NCI-H146 treated with DMSO at 0.1 percent for 48 hours (cell line): ENCODE data around the gene POMGNT2.
A peak's percentile ranks its signal among the peaks of the same experiment; 100 is the strongest.

ENCODE experiments used
- DNase-seq: peaks from one replicate; lab custom pipeline; 2025; ENCODE audit not compliant: unreplicated experiment; lab: John Stamatoyannopoulos, UW

POMGNT2 gene

GRCh38 chr3:43104039-43104438 is 1.8 kb downstream of the POMGNT2 start:
- no peak for DNase-seq

- DNase-seq = peak; percentile 16
Observed at GRCh38 chr3:43102773-43103480, 3.0 kb downstream of the POMGNT2 start.

GRCh38 chr3:43098761-43099160 is 7.1 kb downstream of the POMGNT2 start:
- DNase-seq = no peak

- DNase-seq = no peak
Observed at GRCh38 chr3:43097400-43098080, 8.3 kb downstream of the POMGNT2 start.

- no peak for DNase-seq
Observed at GRCh38 chr3:43096761-43097160, 9.1 kb downstream of the POMGNT2 start.

- no peak for DNase-seq
Observed at GRCh38 chr3:43095370-43095769, 10.5 kb downstream of the POMGNT2 start.

GRCh38 chr3:43094851-43095250 is 11.0 kb downstream of the POMGNT2 start:
- DNase-seq = no peak

- DNase-seq = no peak
Observed at GRCh38 chr3:43094381-43094780, 11.5 kb downstream of the POMGNT2 start.

GRCh38 chr3:43093974-43094373 is 11.9 kb downstream of the POMGNT2 start:
- DNase-seq = no peak

- DNase-seq = no peak
Observed at GRCh38 chr3:43093006-43093405, 12.9 kb downstream of the POMGNT2 start.

GRCh38 chr3:43091481-43091880 is 14.4 kb downstream of the POMGNT2 start:
- DNase-seq = no peak

- DNase-seq = no peak
Observed at GRCh38 chr3:43090238-43090637, 15.6 kb downstream of the POMGNT2 start.

- no peak for DNase-seq
Observed at GRCh38 chr3:43089081-43089480, 16.8 kb downstream of the POMGNT2 start.

- no peak for DNase-seq
Observed at GRCh38 chr3:43087249-43087776, 18.6 kb downstream of the POMGNT2 start.

GRCh38 chr3:43086460-43087165 is 19.3 kb downstream of the POMGNT2 start:
- no peak for DNase-seq

GRCh38 chr3:43082457-43082856 is 23.4 kb downstream of the POMGNT2 start:
- DNase-seq = no peak

- no peak for DNase-seq
Observed at GRCh38 chr3:43081796-43082195, 24.1 kb downstream of the POMGNT2 start.

GRCh38 chr3:43080726-43081568 is 24.9 kb downstream of the POMGNT2 start:
- no peak for DNase-seq

GRCh38 chr3:43079536-43080332 is 26.1 kb downstream of the POMGNT2 start:
- no peak for DNase-seq

- no peak for DNase-seq
Observed at GRCh38 chr3:43077707-43078106, 28.2 kb downstream of the POMGNT2 start.
